MCF 10A (cell line): Measurements from ENCODE around the gene IL17REL. TPM values are rescaled to one million over a fixed set of nuclear protein-coding genes. Genes with fewer than 3 reads are reported as not detected.

Experiments
- BruUV-seq: library from RNA; stranded (reverse); fragments of 400-500 nt; replicated peaks from 2 replicates; lab custom pipeline; 2021; lab: Mats Ljungman, UMichigan
- CTCF ChIA-PET: fragments of 300-600 bp; sonication (Branson Sonifier 250); formaldehyde crosslinking; extraction: SDS; loops from one replicate; lab custom pipeline; 2021; ENCODE audit warnings: antibody characterized with exemption, inconsistent platforms; lab: Yijun Ruan, JAX
- POLR2A ChIA-PET: fragments of 300-600, 350-650 bp; sonication (Branson Sonifier 250); formaldehyde crosslinking; extraction: SDS; loops from one replicate; lab custom pipeline; 2020; ENCODE audit warnings: antibody characterized with exemption, inconsistent platforms; lab: Yijun Ruan, JAX
- DNase-seq: peaks from one replicate; pipeline ENCODE4 v3.0.0-alpha.2; 2018; ENCODE audit not compliant: unreplicated experiment
- H3K27ac Mint-ChIP-seq: one replicate; pipeline ENCODE4 v1.8.0; 2022; ENCODE audit warnings: mild to moderate bottlenecking, low read depth, mixed read lengths; ENCODE audit not compliant: unreplicated experiment
- H3K27me3 Mint-ChIP-seq: one replicate; pipeline ENCODE4 v1.8.0; 2022; ENCODE audit warnings: mixed read lengths; ENCODE audit not compliant: insufficient read depth, unreplicated experiment
- H3K36me3 Mint-ChIP-seq: one replicate; pipeline ENCODE4 v1.8.0; 2022; ENCODE audit warnings: mild to moderate bottlenecking, moderate library complexity, mixed read lengths; ENCODE audit not compliant: insufficient read depth, unreplicated experiment
- H3K4me1 Mint-ChIP-seq: one replicate; pipeline ENCODE4 v1.8.0; 2022; ENCODE audit warnings: mixed read lengths; ENCODE audit not compliant: insufficient read depth, unreplicated experiment
- H3K4me3 Mint-ChIP-seq: one replicate; pipeline ENCODE4 v1.8.0; 2022; ENCODE audit warnings: mild to moderate bottlenecking, moderate library complexity, mixed read lengths; ENCODE audit not compliant: unreplicated experiment
- H3K9me3 Mint-ChIP-seq: one replicate; pipeline ENCODE4 v1.8.0; 2022; ENCODE audit warnings: mixed read lengths; ENCODE audit not compliant: unreplicated experiment
- CTCF ChIP-seq: fragments of 200-600 bp; IDR thresholded peaks from one replicate; pipeline ENCODE4 v1.8.0; 2022; ENCODE audit warnings: antibody characterized with exemption, mild to moderate bottlenecking; ENCODE audit not compliant: unreplicated experiment
- intact Hi-C: fragments of 100-400 bp; cut with micrococcal nuclease; formaldehyde crosslinking; loops from 2 replicates; pipeline ENCODE4 v1.14.1; 2022
- total RNA-seq: library from RNA; stranded (reverse); gene quantifications from 2 replicates; pipeline ENCODE4 v1.2.3, GENCODE V29; 2022

IL17REL gene
- total RNA-seq, 1 experiment from 2014 or later = not detected

DNA sequence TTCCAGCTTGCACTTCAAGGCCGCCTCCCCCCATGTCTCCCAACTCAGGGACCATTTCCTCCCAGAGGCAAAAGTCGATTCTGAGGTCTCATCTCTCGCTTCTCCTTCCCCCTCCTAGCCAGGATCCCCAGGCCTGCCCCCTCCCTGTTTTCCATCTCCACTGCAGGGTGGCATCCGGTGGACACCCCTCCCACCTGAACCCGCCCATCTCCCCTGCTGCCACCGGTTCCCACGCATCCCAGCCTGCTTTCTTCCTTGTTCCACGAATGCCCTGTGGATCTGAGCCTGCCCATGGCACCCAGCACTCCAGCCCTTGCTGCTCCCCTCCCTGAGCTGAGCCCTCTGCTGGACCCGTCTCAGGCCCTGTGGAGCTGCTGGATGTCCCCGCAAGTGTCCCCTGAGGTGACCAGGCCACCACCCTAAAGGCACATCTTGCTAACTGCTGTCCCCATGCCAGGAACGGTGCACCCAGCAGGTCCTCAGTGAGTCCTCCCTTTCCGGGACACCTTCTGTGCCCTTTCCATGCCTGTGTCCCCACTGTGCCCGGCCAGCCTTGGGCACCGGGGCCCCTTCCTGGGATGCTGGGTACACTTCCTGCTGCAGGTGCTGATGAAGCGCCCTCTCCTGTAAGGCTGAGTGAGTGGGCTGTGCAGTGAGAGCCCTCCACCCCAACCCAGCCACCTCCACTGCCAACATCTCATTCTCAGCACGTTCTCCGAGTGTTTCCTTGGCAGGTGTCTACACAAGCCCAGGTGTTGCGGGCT lies 936 bp downstream of the IL17REL start:
- BruUV-seq = no TSS peak
- no peaks in the 10 kb centered on the region for H3K4me1 Mint-ChIP-seq
- no peak for DNase-seq
- no peak overlapping the region for H3K4me3 Mint-ChIP-seq
- H3K9me3 Mint-ChIP-seq = no peaks in the 10 kb centered on the region
- H3K36me3 Mint-ChIP-seq = no peaks in the 10 kb centered on the region
- H3K27ac Mint-ChIP-seq = no peak overlapping the region
- intact Hi-C loops = no loop called here
- CTCF ChIA-PET = no interaction called here
- POLR2A ChIA-PET = no interaction called here
- TF ChIP-seq CTCF = no peak
- H3K27me3 Mint-ChIP-seq = no peaks in the 10 kb centered on the region

DNA sequence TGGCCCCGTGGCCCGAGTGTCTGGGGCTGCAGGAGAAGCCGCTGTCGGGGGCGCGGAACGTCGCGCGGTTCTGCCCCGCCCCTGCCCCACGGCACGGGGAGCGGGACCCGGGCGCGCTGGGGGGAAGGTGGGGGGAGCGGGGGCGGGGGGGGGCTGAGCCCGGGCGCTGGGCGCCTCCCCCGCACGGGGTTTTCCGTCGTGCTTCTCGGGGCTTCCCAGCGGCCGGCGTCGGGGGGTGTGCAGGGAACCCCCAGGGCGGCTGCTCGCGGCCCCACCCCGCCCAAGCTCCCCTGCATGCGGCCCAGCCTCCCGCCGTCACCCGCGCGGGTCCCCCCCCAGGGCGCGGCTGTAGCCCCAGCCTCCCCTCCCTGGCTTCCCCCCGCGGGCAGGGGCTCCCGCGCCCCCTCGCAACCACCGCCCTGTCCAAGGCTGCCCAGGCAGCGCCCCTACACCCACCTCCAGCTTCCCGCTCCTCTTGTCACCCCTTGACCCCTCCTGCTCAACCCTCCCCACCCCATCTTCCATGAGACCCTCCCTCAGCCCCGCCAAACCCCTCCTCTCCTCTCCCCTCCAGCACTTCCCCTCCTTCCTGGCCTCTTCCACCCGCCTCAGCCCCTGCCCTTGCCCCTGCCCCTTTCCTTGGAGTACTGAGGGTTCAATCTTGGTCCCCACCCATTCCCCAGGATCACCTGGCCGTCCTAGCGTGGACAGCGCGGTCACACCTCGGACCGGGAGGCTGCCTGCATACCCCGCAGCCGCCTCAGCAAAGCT lies 1.7 kb downstream of the IL17REL start:
- Mint-ChIP-seq H3K4me1 (no peaks in the 10 kb centered on the region), H3K27me3 (no peaks in the 10 kb centered on the region), H3K36me3 (no peaks in the 10 kb centered on the region), H3K27ac (no peak overlapping the region), H3K9me3 (no peaks in the 10 kb centered on the region), H3K4me3 (no peak overlapping the region)
- ChIA-PET CTCF (no interaction called here), POLR2A (no interaction called here)
- BruUV-seq = no TSS peak
- no peak for TF ChIP-seq CTCF
- no peak for DNase-seq
- intact Hi-C loops = no loop called here

GRCh38 chr22:50009765-50010675 lies 2.5 kb downstream of the IL17REL start:
- CTCF ChIA-PET = no interaction called here
- Mint-ChIP-seq H3K9me3 (no peaks in the 10 kb centered on the region), H3K36me3 (no peaks in the 10 kb centered on the region), H3K27ac (no peak overlapping the region), H3K4me1 (no peaks in the 10 kb centered on the region), H3K27me3 (no peaks in the 10 kb centered on the region), H3K4me3 (no peak overlapping the region)
- intact Hi-C loops = no loop called here
- DNase-seq = no peak
- no TSS peak for BruUV-seq
- no peak for TF ChIP-seq CTCF
- POLR2A ChIA-PET = no interaction called here
